D721Med (cell line): ENCODE measurements around the gene SUCLG1.

Experiments used
- DNase-seq: peaks from one replicate; pipeline ENCODE4 v3.0.0; 2011; ENCODE audit warnings: low spot score; ENCODE audit not compliant: insufficient read length
- FAIRE-seq: peaks from 2 replicates; lab custom pipeline; 2011; peaks lifted over from hg19 to GRCh38; lab: Jason Lieb, UNC
- CTCF ChIP-seq: IDR thresholded peaks from 2 replicates; pipeline ENCODE4 v1.5.1; 2012; ENCODE audit warnings: mild to moderate bottlenecking, control low read depth; ENCODE audit not compliant: insufficient read depth; ENCODE audit errors: missing control alignments

Gene SUCLG1

DNA sequence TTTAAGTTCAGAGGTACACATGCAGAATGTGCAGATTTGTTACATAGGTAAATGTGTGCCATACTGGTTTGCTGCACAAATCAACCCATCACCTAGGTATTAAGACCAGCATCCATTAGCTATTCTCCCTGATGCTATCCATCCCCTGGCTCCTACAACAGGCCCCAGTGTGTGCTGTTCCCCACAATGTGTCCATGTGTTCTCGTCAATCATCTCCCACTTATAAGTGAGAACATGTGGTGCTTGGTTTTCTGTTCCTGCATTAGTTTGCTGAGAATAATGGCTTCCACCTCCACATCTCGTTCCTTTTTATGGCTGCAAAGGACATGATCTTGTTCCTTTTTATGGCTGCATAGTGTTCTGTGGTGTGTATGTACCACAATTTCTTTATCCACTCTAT lies 75.8 kb downstream of the SUCLG1 start:
- DNase-seq (no peak), FAIRE-seq (no peak)
- TF ChIP-seq CTCF = no peak

- FAIRE-seq = no peak
- no peak for TF ChIP-seq CTCF
Measured at GRCh38 chr2:84380875-84381274, 78.2 kb downstream of the SUCLG1 start.

DNA sequence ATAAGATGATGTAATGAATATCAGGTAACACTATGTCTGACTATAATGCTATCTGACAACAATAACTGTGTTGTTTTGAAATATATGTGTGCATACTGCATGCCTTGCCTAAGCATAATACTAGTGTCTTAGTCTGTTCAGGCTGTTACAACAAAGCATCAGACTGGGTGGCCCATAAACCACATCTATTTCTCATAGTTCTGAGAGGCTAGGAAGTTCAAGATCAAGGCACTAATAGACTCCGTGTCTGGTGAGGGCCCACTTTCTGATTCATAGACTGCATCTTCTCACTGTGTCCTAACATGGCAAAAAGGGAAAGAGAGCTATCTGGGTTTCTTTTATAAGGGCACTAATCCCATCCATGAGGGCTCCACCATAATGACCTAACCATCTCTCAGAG lies 80.1 kb downstream of the SUCLG1 start:
- FAIRE-seq = no peak
- no peak for TF ChIP-seq CTCF
- no peak for DNase-seq

More at GRCh38 chr2:84380875-84381274, 78.2 kb downstream of the SUCLG1 start:
- DNase-seq = no peak

DNA sequence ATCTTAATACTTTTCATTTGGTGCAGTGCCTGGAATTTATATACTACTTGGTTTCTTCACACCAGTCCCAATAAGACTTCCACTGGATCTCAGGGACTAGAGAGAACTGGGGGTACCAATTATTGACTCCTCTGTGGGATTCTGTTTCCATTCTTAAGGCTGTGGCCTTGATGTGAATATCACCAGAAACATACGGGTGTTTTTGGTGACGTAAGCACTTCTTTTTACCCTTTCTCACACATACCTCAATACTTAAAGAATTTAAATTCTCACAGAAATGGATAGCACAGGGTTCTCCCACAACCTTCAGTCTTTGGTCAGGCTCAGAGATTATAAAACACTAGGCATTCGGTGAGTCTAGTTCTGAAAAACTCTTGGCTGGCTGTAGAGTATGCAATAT lies 84.1 kb downstream of the SUCLG1 start:
- no peak for TF ChIP-seq CTCF
- DNase-seq = no peak
- FAIRE-seq = no peak

- no peak for FAIRE-seq
- no peak for TF ChIP-seq CTCF
- no peak for DNase-seq
Measured at GRCh38 chr2:84373866-84374265, 85.2 kb downstream of the SUCLG1 start.
